Measurements from ENCODE around the gene RPAP2.

Gene RPAP2

DNA sequence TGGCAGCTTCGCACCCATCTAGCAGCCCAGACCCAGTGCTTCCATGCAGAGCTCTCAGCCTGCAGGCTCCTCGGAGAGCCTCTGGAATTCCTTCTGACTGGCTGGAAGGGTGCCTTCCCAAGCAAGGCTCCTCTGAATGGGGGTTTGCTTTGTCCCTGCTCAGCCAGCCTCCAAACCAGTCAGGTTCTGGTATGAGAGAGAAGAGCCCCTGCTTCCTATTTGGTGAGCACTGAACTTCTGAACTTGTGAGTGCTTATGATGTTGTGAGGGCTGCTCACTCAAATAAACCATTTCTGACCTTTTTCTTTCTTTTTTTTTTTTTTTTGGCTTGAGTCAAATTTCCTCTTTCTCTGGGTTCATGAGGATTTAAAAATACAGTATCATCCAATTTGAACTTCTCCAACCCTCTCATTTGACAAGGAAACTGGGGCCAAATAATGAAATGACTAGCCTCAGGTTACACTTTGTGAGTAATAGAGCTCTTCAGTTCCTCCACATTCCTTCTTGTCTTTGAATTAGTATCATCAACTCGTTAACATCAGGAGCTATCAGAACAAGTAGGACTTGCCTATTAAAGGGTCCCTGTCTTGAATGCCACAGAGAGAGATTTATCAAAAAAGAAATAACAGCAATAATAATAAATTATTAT, 148.3 kb downstream of the RPAP2 start:
- TF ChIP-seq TEAD4 (IDR thresholded peaks at IDR 0.05) (no peak), TAF1 (IDR thresholded peaks at IDR 0.05; ENCODE audit: low read depth) (no peak), NFIC (IDR thresholded peaks at IDR 0.05) (no peak), CREB1 (IDR thresholded peaks at IDR 0.05; ENCODE audit: low read depth) (no peak), TCF12 (IDR thresholded peaks at IDR 0.05; ENCODE audit: low read depth) (no peak), CEBPB (IDR thresholded peaks at IDR 0.05) (no peak), EP300 (IDR thresholded peaks at IDR 0.05; ENCODE audit: borderline replicate concordance) (no peak), ZBTB7A (IDR thresholded peaks at IDR 0.05; ENCODE audit: low read depth) (no peak)
- TF ChIP-seq, protein P1, sequence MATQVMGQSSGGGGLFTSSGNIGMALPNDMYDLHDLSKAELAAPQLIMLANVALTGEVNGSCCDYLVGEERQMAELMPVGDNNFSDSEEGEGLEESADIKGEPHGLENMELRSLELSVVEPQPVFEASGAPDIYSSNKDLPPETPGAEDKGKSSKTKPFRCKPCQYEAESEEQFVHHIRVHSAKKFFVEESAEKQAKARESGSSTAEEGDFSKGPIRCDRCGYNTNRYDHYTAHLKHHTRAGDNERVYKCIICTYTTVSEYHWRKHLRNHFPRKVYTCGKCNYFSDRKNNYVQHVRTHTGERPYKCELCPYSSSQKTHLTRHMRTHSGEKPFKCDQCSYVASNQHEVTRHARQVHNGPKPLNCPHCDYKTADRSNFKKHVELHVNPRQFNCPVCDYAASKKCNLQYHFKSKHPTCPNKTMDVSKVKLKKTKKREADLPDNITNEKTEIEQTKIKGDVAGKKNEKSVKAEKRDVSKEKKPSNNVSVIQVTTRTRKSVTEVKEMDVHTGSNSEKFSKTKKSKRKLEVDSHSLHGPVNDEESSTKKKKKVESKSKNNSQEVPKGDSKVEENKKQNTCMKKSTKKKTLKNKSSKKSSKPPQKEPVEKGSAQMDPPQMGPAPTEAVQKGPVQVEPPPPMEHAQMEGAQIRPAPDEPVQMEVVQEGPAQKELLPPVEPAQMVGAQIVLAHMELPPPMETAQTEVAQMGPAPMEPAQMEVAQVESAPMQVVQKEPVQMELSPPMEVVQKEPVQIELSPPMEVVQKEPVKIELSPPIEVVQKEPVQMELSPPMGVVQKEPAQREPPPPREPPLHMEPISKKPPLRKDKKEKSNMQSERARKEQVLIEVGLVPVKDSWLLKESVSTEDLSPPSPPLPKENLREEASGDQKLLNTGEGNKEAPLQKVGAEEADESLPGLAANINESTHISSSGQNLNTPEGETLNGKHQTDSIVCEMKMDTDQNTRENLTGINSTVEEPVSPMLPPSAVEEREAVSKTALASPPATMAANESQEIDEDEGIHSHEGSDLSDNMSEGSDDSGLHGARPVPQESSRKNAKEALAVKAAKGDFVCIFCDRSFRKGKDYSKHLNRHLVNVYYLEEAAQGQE (IDR thresholded peaks at IDR 0.05; ENCODE audit: low read depth), result no peak
- TF ChIP-seq, protein P2, sequence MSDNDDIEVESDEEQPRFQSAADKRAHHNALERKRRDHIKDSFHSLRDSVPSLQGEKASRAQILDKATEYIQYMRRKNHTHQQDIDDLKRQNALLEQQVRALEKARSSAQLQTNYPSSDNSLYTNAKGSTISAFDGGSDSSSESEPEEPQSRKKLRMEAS (IDR thresholded peaks at IDR 0.05), result no peak

DNA sequence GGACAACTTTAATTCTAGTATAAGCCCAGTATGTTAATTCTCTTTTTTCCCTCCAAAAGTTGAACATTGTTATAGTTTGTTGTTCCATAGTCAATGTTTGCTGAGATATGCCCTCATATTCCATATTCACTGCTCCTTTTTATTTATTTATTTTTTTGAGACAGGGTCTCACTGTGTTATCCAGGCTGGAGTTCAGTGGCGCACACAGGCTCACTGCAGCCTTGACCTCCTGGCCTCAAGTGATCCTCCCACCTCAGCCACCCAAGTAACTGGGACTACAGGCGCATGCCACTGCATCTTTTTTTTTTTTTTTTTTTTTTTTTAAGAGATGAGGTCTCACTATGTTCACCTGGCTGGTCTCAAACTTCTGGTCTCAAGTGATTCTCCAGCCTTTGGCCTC, 149.1 kb downstream of the RPAP2 start:
- no peak for TF ChIP-seq YY1 (IDR thresholded peaks at IDR 0.05; ENCODE audit: low read depth)
- no peak for TF ChIP-seq RAD21 (IDR thresholded peaks at IDR 0.05; ENCODE audit: low read depth)
- no peak for TF ChIP-seq EGR1 (IDR thresholded peaks at IDR 0.05)
- no peak for TF ChIP-seq TAF1 (IDR thresholded peaks at IDR 0.05; ENCODE audit: low read depth)
- TF ChIP-seq, protein P1 (IDR thresholded peaks at IDR 0.05; ENCODE audit: low read depth), result no peak
- TF ChIP-seq CREB1 (IDR thresholded peaks at IDR 0.05; ENCODE audit: low read depth), result no peak
- TF ChIP-seq, protein P2 (IDR thresholded peaks at IDR 0.05), result no peak
- TF ChIP-seq TEAD4 (IDR thresholded peaks at IDR 0.05), result no peak
- TF ChIP-seq, protein P3, sequence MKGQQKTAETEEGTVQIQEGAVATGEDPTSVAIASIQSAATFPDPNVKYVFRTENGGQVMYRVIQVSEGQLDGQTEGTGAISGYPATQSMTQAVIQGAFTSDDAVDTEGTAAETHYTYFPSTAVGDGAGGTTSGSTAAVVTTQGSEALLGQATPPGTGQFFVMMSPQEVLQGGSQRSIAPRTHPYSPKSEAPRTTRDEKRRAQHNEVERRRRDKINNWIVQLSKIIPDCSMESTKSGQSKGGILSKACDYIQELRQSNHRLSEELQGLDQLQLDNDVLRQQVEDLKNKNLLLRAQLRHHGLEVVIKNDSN (IDR thresholded peaks at IDR 0.05), result no peak
- no peak for TF ChIP-seq CEBPB (IDR thresholded peaks at IDR 0.05)
- TF ChIP-seq NFIC (IDR thresholded peaks at IDR 0.05), result no peak
- TF ChIP-seq ZBTB7A (IDR thresholded peaks at IDR 0.05; ENCODE audit: low read depth), result no peak
- no peak for TF ChIP-seq TCF12 (IDR thresholded peaks at IDR 0.05; ENCODE audit: low read depth)
- TF ChIP-seq FOXM1 (IDR thresholded peaks at IDR 0.05; ENCODE audit: borderline replicate concordance, low read depth), result no peak
- no peak for TF ChIP-seq EP300 (IDR thresholded peaks at IDR 0.05; ENCODE audit: borderline replicate concordance)

All from Ishikawa (cell line).